ENCODE measurements around the gene TH.
"Not testable (repeated sequence)": the region's sequence is repeated elsewhere in the genome, so short reads cannot be mapped to it uniquely, and the experiment has no call there.

Gene TH

DNA sequence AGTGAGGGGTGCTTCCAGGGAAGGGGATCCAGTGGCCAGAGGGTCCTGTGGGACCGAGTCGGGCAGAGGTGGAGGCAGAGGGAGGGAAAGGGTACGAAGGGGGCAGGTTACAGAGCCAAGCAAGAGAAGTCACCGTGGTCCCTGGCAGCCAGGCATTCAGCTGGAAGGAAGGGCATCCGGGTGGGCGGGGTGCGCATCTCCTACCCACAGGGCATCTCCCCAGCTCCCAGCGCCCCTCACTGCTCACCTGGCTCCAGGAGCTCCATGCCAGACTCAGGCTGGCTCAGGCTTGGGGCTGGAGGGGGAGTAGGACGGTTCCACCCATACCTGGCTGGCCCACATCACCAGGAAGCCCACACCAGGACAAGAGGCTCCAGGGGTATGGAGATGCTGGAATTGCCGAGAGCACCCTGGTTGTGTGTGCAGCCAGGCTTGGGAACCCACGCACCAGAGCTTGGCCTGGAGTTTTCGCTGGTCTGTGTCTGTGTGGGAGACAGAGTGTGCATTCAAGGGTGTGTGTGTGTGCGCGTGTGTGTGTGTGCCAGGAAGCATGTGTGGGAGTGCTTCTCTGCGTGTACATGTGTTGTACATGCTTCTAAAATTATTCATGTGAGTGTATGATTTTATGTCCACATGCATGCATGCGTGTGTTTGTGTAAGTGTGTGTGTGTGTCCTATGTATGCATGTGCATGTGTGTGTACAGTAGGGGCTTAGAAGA is 6.6 kb upstream of the TH start:
- not testable (repeated sequence) for DNase-seq (ENCODE audit: low read depth in 2 of 2)

GRCh38 chr11:2177076-2177475 is 5.5 kb upstream of the TH start:
- DNase-seq (ENCODE audit: low read depth in 2 of 2): no peak

DNA sequence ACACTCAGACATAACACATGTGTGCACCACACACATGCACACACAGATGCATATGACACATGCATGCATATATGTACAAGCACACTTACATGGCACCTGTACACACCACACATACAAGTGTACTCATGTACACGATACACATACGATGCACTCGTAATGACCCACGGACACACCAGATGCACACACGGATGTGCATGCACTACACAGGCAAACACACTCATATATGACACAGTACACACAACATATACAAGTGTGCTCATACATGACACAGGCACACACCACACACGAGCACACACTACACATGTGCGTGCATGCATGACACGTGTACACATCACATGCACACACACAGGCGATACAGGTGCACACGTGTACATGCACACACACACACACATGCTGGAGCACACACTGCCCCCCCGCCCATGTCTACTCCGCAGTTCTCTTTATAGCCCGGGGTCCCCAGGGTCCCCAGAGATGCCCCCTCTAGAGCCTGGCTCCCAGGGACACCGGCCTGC is 4.8 kb upstream of the TH start:
- no peak for DNase-seq (ENCODE audit: low read depth in 2 of 2)

DNA sequence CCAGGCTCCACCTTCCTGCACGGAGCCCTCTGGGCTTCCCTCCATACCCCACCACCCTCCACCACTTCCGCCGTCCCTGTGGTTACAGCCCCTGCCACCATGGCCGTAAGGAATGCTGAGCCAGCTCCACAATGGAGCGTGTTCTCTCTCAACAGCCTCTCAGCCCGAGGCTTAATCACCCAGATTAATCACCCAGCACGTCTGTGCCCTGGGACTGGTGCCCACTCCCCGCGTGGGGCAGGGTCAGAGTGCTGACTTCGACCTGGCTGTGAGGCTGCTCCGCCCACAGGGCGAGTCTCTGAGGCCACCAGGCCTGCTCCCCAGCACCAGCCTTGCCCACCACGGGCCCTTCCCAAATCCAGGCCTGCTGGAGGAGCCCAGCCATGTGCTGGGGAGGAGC is 4.0 kb upstream of the TH start:
- no peak for DNase-seq (ENCODE audit: low read depth in 2 of 2)

DNA sequence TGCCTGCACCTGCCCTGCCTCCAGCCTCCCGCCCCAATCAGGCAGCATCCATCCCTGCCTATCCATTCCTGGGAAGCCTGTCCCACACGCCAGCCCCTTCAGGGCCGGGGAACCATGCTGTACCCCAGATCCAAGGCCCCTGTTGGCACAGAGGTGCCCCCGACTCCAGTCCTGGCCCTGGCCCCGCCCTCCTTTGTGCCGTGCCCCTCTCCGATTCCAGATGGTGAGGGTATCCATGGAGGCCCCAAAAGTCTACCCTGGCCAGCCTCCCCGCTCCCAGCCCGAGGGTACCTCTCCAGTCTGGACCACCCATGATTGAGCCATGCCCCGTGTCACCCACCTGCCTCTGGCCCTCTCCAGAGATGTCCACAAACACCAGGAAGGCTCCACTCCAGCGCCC is 2.7 kb upstream of the TH start:
- no peak for DNase-seq (ENCODE audit: low read depth in 2 of 2)

- DNase-seq (ENCODE audit: low read depth in 2 of 2): no peak
These were observed 2.1 kb upstream of the TH start for GRCh38 chr11:2173761-2174160.

DNA sequence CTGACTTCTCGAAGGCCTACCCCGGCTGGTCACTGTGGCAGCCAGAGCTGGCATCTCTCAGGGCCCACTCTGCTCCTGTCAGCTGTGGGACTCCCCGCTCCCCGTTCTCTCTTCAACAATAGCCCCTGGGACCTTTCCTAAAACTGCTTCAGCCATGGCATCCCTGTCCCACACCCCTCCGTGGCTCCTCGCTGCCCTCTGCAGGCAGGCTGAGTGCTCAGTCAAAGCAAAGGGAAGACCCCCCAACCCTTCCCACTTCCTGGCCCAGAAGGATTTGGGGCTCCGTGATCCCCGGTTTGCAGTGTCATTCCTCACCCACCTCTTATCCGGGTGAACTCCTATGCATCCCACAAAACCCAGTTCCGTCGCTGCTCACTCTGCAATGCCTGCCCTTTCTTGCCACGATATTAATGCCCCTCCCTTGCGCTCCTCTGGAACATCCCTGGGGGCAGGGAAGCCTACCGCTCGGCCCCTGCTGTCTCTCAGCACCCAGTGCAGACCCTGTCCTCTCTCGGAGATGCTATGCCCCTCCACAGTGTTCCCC is 1.6 kb upstream of the TH start:
- no peak for DNase-seq (ENCODE audit: low read depth in 2 of 2)

GRCh38 chr11:2172676-2173075 is 1.1 kb upstream of the TH start:
- no peak for DNase-seq (ENCODE audit: low read depth in 2 of 2)

- no peak for DNase-seq (ENCODE audit: low read depth in 2 of 2)
These were observed 1.7 kb downstream of the TH start for GRCh38 chr11:2169626-2170570.

DNA sequence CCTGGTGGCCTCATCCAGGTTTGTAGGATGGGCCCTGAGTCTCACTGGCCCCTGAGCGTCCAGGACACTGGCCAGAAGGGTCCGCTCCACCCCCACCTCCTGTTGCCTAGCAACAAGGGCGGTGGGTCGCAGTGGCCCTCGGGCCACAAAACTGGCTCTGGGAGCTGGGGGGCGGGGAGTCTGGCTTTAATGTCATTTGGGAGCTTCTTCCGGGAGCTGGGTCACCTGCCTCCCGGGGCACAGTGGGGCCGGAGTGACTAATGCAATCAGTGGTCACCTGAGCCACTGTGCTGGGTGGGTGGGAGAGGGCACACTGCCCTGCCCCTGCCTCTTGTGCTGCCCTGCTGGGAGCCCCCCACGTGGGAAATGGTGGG is 2.6 kb downstream of the TH start:
- no peak for DNase-seq (ENCODE audit: low read depth in 2 of 2)

- DNase-seq (ENCODE audit: low read depth in 2 of 2): no peak
These were observed 3.2 kb downstream of the TH start for GRCh38 chr11:2168286-2169004.

GRCh38 chr11:2167141-2168045 is 4.2 kb downstream of the TH start:
- no peak for DNase-seq (ENCODE audit: low read depth in 2 of 2)

GRCh38 chr11:2166091-2166851 is 5.3 kb downstream of the TH start:
- DNase-seq (ENCODE audit: low read depth in 2 of 2): peak in 1 of 2 donors; percentile 32

GRCh38 chr11:2165571-2165970 is 6.0 kb downstream of the TH start:
- no peak for DNase-seq (ENCODE audit: low read depth in 2 of 2)

DNA sequence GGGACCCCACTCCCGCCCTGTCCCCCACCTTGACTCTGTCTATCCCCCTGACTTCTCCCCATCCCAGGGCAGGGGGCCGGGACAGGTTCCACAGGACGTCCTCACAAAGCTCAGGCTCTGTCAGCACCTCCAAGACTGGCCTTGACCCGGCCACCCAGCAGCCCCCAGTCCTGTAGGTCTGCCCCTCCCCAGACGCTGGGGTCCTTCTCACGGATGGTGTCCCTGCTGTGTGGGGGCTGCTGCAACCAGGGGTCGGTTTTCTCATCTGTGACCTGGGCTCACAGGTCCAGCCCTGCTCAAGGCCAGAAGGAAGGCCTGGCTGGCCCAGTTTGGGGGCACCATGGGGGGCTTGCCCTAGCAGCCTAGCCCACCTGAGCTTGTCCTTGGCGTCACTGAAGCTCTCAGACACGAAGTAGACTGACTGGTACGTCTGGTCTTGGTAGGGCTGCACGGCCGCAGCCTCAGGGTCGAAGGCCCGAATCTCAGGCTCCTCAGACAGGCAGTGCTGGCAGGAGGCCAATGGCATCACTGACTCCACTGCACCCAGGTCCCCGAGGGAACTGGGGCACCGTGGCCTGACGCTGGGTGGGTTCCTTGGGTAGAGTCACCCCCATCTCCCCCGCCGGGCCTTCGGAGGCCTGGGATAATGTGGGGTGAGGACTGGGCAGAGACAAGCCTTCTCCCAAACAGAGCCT is 6.6 kb downstream of the TH start:
- DNase-seq (ENCODE audit: low read depth in 2 of 2): no peak

DNA sequence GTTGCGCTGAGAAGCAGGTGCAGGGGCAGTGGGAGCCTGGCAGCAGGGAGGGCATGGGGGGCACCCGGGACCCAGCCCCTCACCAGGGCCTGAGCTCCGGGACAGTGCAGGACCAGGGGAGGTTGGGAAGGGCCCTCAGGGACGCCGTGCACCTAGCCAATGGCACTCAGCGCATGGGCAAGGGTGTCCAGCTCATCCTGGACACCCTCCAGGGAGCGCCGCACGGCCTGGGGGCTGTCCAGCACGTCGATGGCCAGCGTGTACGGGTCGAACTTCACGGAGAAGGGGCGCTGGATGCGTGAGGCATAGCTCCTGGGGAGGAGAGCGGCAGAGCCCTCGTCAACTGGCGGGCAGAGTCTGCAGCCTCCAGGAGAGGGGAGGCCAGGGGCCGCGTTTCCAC is 7.5 kb downstream of the TH start:
- DNase-seq (ENCODE audit: low read depth in 2 of 2): no peak

DNA sequence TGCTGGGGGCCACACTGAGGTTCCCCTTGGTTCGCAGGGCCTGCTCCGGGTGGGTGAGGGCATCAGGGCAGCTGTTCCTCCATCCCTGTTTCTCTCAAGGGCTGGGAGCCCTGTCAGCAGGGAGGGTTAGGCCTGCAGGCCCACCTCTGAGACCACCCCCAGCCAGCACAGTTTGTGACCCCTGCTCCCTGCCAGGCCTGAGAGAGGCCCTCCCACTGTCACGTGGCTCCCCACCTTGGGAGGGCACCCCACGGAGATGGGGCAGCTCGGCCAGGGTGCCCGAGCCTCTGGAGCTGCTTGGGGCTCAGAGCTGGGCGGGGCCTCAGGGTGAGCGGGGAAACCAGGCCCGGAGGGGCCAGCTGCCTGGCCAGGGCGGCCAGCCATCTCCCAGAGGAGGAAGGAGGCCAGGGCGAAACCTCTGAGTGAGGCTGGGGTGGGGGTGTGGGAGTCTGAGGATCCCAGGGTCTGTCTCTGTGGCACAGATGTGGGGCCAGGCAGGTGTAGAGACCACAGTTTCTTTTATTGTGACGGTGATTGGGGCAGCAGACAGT is 8.1 kb downstream of the TH start:
- DNase-seq (ENCODE audit: low read depth in 2 of 2): no peak

- DNase-seq (ENCODE audit: low read depth in 2 of 2): no peak
These were observed 10.8 kb downstream of the TH start, which contains the start of gene INS for GRCh38 chr11:2160736-2161259. TSS of gene INS (minus strand) at chr11:2161209. CDS start at chr11:2160971, 238 bp downstream.
